ENCODE results near the gene CABP1. TPM values are rescaled to one million over a fixed set of nuclear protein-coding genes. Genes with fewer than 3 reads are reported as not detected.
A peak's percentile ranks its signal among the peaks of the same experiment; 100 is the strongest.

The CABP1 gene
- total RNA-seq, 6 experiments from 2014 or later: 0.09 to 2.2 (median 1.4) TPM

- H3K27ac Mint-ChIP-seq: no peak overlapping the region
- TF ChIP-seq CTCF (IDR thresholded peaks at IDR 0.05): peak; percentile 17; the same call in 1 of the 2 replicates
- peaks cover 54% of the 10 kb centered on the region for H3K4me1 Mint-ChIP-seq (ENCODE audit: low read depth)
- H3K27me3 Mint-ChIP-seq (ENCODE audit: insufficient read depth): no peaks in the 10 kb centered on the region; the same call in 1 of the 2 replicates
- DNase-seq: peak; percentile 4
- peak overlapping the region; percentile 93 for H3K4me3 Mint-ChIP-seq
- no peaks in the 10 kb centered on the region for H3K9me3 Mint-ChIP-seq
- peaks cover 16% of the 10 kb centered on the region for H3K36me3 Mint-ChIP-seq (ENCODE audit: low read depth)
Observed at GRCh38 chr12:120689397-120690082, 49.1 kb downstream of the CABP1 start.

- no peak for TF ChIP-seq CTCF (IDR thresholded peaks at IDR 0.05)
- no peaks in the 10 kb centered on the region for H3K9me3 Mint-ChIP-seq
- no peak overlapping the region for H3K27ac Mint-ChIP-seq
- no peak overlapping the region for H3K4me3 Mint-ChIP-seq
- H3K36me3 Mint-ChIP-seq (ENCODE audit: low read depth): peaks cover 21% of the 10 kb centered on the region
- H3K27me3 Mint-ChIP-seq (ENCODE audit: insufficient read depth): no peaks in the 10 kb centered on the region; the same call in 1 of the 2 replicates
- DNase-seq: no peak
- H3K4me1 Mint-ChIP-seq (ENCODE audit: low read depth): peaks cover 49% of the 10 kb centered on the region
Observed at GRCh38 chr12:120690083-120690450, 49.6 kb downstream of the CABP1 start.

- no peak for DNase-seq
- H3K36me3 Mint-ChIP-seq (ENCODE audit: low read depth): peaks cover 28% of the 10 kb centered on the region
- no peaks in the 10 kb centered on the region for H3K9me3 Mint-ChIP-seq
- no peak overlapping the region for H3K27ac Mint-ChIP-seq
- no peak for TF ChIP-seq CTCF (IDR thresholded peaks at IDR 0.05)
- no peaks in the 10 kb centered on the region; the same call in 1 of the 2 replicates for H3K27me3 Mint-ChIP-seq (ENCODE audit: insufficient read depth)
- H3K4me3 Mint-ChIP-seq: no peak overlapping the region
- H3K4me1 Mint-ChIP-seq (ENCODE audit: low read depth): peaks cover 48% of the 10 kb centered on the region
Observed at GRCh38 chr12:120690978-120691377, 50.6 kb downstream of the CABP1 start.

GRCh38 chr12:120692524-120693033, 52.2 kb downstream of the CABP1 start:
- no peak for TF ChIP-seq CTCF (IDR thresholded peaks at IDR 0.05)
- peak overlapping the region; percentile 22 for H3K27ac Mint-ChIP-seq
- no peaks in the 10 kb centered on the region for H3K27me3 Mint-ChIP-seq (ENCODE audit: insufficient read depth)
- no peak for DNase-seq
- H3K4me3 Mint-ChIP-seq: no peak overlapping the region
- H3K9me3 Mint-ChIP-seq: no peaks in the 10 kb centered on the region
- H3K4me1 Mint-ChIP-seq (ENCODE audit: low read depth): peaks cover 48% of the 10 kb centered on the region
- H3K36me3 Mint-ChIP-seq (ENCODE audit: low read depth): peaks cover 42% of the 10 kb centered on the region

GRCh38 chr12:120693848-120694247, 53.4 kb downstream of the CABP1 start:
- H3K9me3 Mint-ChIP-seq: no peaks in the 10 kb centered on the region
- no peak overlapping the region for H3K27ac Mint-ChIP-seq
- H3K4me3 Mint-ChIP-seq: no peak overlapping the region
- DNase-seq: no peak
- TF ChIP-seq CTCF (IDR thresholded peaks at IDR 0.05): no peak
- H3K36me3 Mint-ChIP-seq (ENCODE audit: low read depth): peaks cover 42% of the 10 kb centered on the region
- peaks cover 39% of the 10 kb centered on the region for H3K4me1 Mint-ChIP-seq (ENCODE audit: low read depth)
- no peaks in the 10 kb centered on the region; the same call in 1 of the 2 replicates for H3K27me3 Mint-ChIP-seq (ENCODE audit: insufficient read depth)
